ENCODE measurements around the gene CSRP1. TPM values are rescaled to one million over a fixed set of nuclear protein-coding genes. Genes with fewer than 3 reads are reported as not detected.

The CSRP1 gene
- total RNA-seq, 2 donors from 2014 or later: 25.0 to 51.1 TPM

DNA sequence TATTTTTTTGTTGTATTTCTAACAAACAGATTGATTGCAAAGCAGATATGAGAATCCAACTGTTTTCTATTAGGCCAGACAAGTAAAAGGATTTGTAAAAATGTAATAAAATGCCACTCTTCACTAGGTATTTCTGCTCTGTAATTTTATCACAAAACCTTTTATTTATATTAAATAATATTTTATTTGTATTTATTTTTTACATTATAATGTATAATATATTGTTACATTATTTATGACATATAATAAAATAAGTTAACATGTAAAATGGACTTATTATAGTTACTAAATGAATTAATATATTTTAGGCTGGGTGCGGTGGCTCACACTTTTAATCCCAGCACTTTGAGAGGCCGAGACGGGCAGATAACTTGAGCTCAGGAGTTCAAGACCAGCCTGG is 72.7 kb downstream of the CSRP1 start:
- Mint-ChIP-seq H3K4me1 (no peaks in the 10 kb centered on the region), H3K4me3 (no peak overlapping the region), H3K36me3 (ENCODE audit: low read depth) (no peaks in the 10 kb centered on the region), H3K9me3 (no peaks in the 10 kb centered on the region), H3K27ac (no peak overlapping the region), H3K27me3 (peaks cover 24% of the 10 kb centered on the region)
- ATAC-seq (replicated peaks): no peak

DNA sequence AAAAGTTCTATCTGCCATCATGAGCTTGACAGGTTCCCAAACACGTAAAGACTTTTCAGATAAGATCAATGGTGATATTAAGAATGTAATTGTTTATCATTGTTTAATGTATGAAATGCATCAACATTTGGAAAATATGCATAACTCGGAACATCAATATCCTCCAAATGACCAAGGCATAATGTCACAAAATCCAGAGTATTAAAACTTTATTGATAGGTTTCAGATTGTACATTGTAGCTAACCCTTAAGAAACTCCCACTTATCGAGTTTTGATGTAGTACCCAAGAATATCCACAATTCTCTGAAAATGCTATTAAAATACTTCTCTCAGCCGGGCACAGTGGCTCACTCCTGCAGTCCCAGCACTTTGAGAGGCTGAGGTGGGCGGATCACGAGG is 73.3 kb downstream of the CSRP1 start:
- no peaks in the 10 kb centered on the region for H3K4me1 Mint-ChIP-seq
- H3K27me3 Mint-ChIP-seq: peaks cover 24% of the 10 kb centered on the region
- H3K4me3 Mint-ChIP-seq: no peak overlapping the region
- no peaks in the 10 kb centered on the region for H3K36me3 Mint-ChIP-seq (ENCODE audit: low read depth)
- H3K27ac Mint-ChIP-seq: no peak overlapping the region
- H3K9me3 Mint-ChIP-seq: no peaks in the 10 kb centered on the region
- ATAC-seq (replicated peaks): no peak

Other genes with a start within 250 kb of the CSRP1 start
- gene PKP1, start 223.6 kb downstream of the CSRP1 start, total RNA-seq: not detected
- gene TNNT2, start 129.4 kb downstream of the CSRP1 start, total RNA-seq: not detected
- not detected for gene LAD1, start 107.8 kb downstream of the CSRP1 start, total RNA-seq
- gene TNNI1, start 85.4 kb downstream of the CSRP1 start, total RNA-seq: not detected
- 10 to 100 TPM in 1 of 2 donors, 1 to 10 TPM in 1; 9.4 to 21.0 TPM for gene PHLDA3, start 37.9 kb downstream of the CSRP1 start, total RNA-seq
- 1 to 10 TPM in 1 of 2 donors, under 1 TPM in 1; 0.28 to 1.3 TPM for gene NAV1, start 32.0 kb upstream of the CSRP1 start, total RNA-seq

Data from activated T-helper 17 cell treated with anti-CD3 and anti-CD28 coated beads, Interleukin-2, amount 50 U/mL, for 72 hours (primary cell).